GM12878 (cell line): ENCODE data around the gene CEACAM1. TPM values are rescaled to one million over a fixed set of nuclear protein-coding genes. Genes with fewer than 3 reads are reported as not detected.
A peak's percentile ranks its signal among the peaks of the same experiment; 100 is the strongest.

Source experiments
- ATAC-seq: fragments of 200-7000 bp; cut with Tn5 transposase; 3 replicates; pipeline ENCODE4 v1.9.1; 2020; ENCODE audit warnings: mild to moderate bottlenecking, moderate library complexity
- BruUV-seq: library from RNA; stranded (reverse); fragments of 400-500 nt; replicated peaks from 2 replicates; lab custom pipeline; 2021; lab: Mats Ljungman, UMichigan
- CTCF ChIA-PET: fragments of 300-600 bp; sonication (Branson Sonifier 250); formaldehyde crosslinking; extraction: SDS; loops from one replicate; lab custom pipeline; 2021; ENCODE audit warnings: inconsistent platforms; lab: Yijun Ruan, JAX
- POLR2A ChIA-PET: fragments of 350-600 bp; formaldehyde crosslinking; extraction: SDS; loops from one replicate; lab custom pipeline; 2021; ENCODE audit warnings: inconsistent platforms; lab: Charles Lee
- RAD21 ChIA-PET: fragments of 300-600 bp; sonication (Branson Sonifier 250); formaldehyde crosslinking; loops from one replicate; lab custom pipeline; 2023; ENCODE audit warnings: antibody characterized with exemption; ENCODE audit not compliant: unreplicated experiment; lab: Charles Lee
- SMC1A ChIA-PET: fragments of 300-600 bp; sonication (Branson Sonifier 250); formaldehyde crosslinking; loops from one replicate; lab custom pipeline; 2023; ENCODE audit not compliant: unreplicated experiment, uncharacterized antibody; lab: Charles Lee
- DNase-seq: peaks from one replicate; pipeline ENCODE4 v3.0.0-alpha.2; 2011; ENCODE audit warnings: low read depth, low spot score
- FAIRE-seq: peaks from 3 replicates; lab custom pipeline; 2011; peaks lifted over from hg19 to GRCh38; lab: Jason Lieb, UNC
- H2AFZ ChIP-seq: 2 replicates; pipeline ENCODE4 v1.6.0; 2011; ENCODE audit warnings: low read depth, low read length, control low read depth; ENCODE audit not compliant: control insufficient read depth
- H3K27ac ChIP-seq: 2 replicates; pipeline ENCODE4 v1.5.1; 2011; ENCODE audit warnings: control low read depth; ENCODE audit not compliant: control insufficient read depth, insufficient read depth
- H3K27me3 ChIP-seq, 2 experiments: replicated peaks in 1 of 2; 2 replicates each; pipeline versions ENCODE4 v1.6.0 to v1.6.1; 2011; ENCODE audit warnings: low read length in 1 of 2; ENCODE audit not compliant: control insufficient read depth in 2 of 2, insufficient read depth in 2 of 2
- H3K36me3 ChIP-seq, 2 experiments: 2 replicates each; pipeline ENCODE4 v1.5.1; 2011; ENCODE audit warnings: low read length in 1 of 2; ENCODE audit not compliant: control insufficient read depth in 2 of 2, insufficient read depth in 2 of 2
- H3K4me1 ChIP-seq: 2 replicates; pipeline ENCODE4 v1.6.1; 2011; ENCODE audit warnings: mild to moderate bottlenecking, low read length, moderate library complexity, mixed read lengths; ENCODE audit not compliant: control insufficient read depth, insufficient read depth
- H3K4me2 ChIP-seq: 2 replicates; pipeline ENCODE4 v1.6.0; 2011; ENCODE audit warnings: control low read depth; ENCODE audit not compliant: control insufficient read depth, insufficient read depth
- H3K4me3 ChIP-seq: fragments of 200-600 bp; sonication (generic); 2 replicates; pipeline ENCODE4 v1.5.1; 2016
- H3K79me2 ChIP-seq: 2 replicates; pipeline ENCODE4 v1.6.0; 2011; ENCODE audit warnings: low read length; ENCODE audit not compliant: control insufficient read depth, insufficient read depth
- H3K9ac ChIP-seq: 2 replicates; pipeline ENCODE4 v1.8.0; 2011; ENCODE audit warnings: low read length, control low read depth, mixed read lengths; ENCODE audit not compliant: control insufficient read depth, insufficient read depth
- H3K9me3 ChIP-seq: replicated peaks from 3 replicates; pipeline ENCODE4 v1.5.1; 2011; ENCODE audit warnings: mild to moderate bottlenecking, low read length; ENCODE audit not compliant: control insufficient read depth, insufficient read depth
- H4K20me1 ChIP-seq: 2 replicates; pipeline ENCODE4 v1.6.0; 2011; ENCODE audit not compliant: control insufficient read depth, insufficient read depth
- BCL3 ChIP-seq: IDR thresholded peaks from 2 replicates; pipeline ENCODE4 v1.6.1; 2011; ENCODE audit warnings: borderline replicate concordance, low read depth, mild to moderate bottlenecking, moderate library complexity, low read length; ENCODE audit not compliant: insufficient read depth, poor library complexity, severe bottlenecking
- CEBPB ChIP-seq, 2 experiments: fragments of 150-350 bp in 1 of 2; IDR thresholded peaks; 2 replicates each; pipeline ENCODE4 v1.6.1; 2012 to 2014; ENCODE audit warnings: low read depth in 2 of 2, low read length in 2 of 2, borderline replicate concordance in 1 of 2, inconsistent platforms in 1 of 2
- LARP7 ChIP-seq: fragments of 450-650 bp; IDR thresholded peaks from 2 replicates; pipeline ENCODE4 v1.6.1; 2017; ENCODE audit warnings: mild to moderate bottlenecking
- MYC ChIP-seq: IDR thresholded peaks from 2 replicates; pipeline ENCODE4 v1.6.1; 2011; ENCODE audit warnings: mild to moderate bottlenecking, low read length, moderate library complexity, inconsistent platforms; ENCODE audit not compliant: insufficient read depth, insufficient replicate concordance, insufficient read length, severe bottlenecking
- PBX3 ChIP-seq: IDR thresholded peaks from 2 replicates; pipeline ENCODE4 v1.6.1; 2011; ENCODE audit warnings: mild to moderate bottlenecking, low read depth, low read length, moderate library complexity; ENCODE audit not compliant: insufficient replicate concordance
- PKNOX1 ChIP-seq: fragments of 450-650 bp; IDR thresholded peaks from 2 replicates; pipeline ENCODE4 v1.6.1; 2016; ENCODE audit warnings: mild to moderate bottlenecking
- REST ChIP-seq: IDR thresholded peaks from 2 replicates; pipeline ENCODE4 v1.6.1; 2012; ENCODE audit warnings: mild to moderate bottlenecking, low read depth, low read length
- SIN3A ChIP-seq: IDR thresholded peaks from 2 replicates; pipeline ENCODE4 v1.6.1; 2012; ENCODE audit warnings: low read depth, low read length, improper control_type of control experiment
- TCF12 ChIP-seq: IDR thresholded peaks from 2 replicates; pipeline ENCODE4 v1.6.1; 2011; ENCODE audit warnings: low read depth, mild to moderate bottlenecking, low read length
- TCF3 ChIP-seq: IDR thresholded peaks from 2 replicates; pipeline ENCODE4 v1.6.1; 2012; ENCODE audit warnings: low read depth, mild to moderate bottlenecking, low read length, borderline replicate concordance; ENCODE audit not compliant: insufficient read depth
- WGBS: methylation state at CpG from one replicate; pipeline ENCODE4 v1.1.6; 2016; ENCODE audit warnings: low lambda C conversion rate; ENCODE audit not compliant: insufficient replicate concordance, insufficient coverage; ENCODE audit errors: missing lambda C conversion rate; 5-methylcytosine and 5-hydroxymethylcytosine counted together
- in situ Hi-C: fragments of 300-500 bp; cut with MboI; formaldehyde crosslinking; loops from 9 replicates; pipeline ENCODE4 v1.14.3; 2018; ENCODE audit warnings: mixed read lengths
- intact Hi-C: fragments of 100-400 bp; cut with micrococcal nuclease; formaldehyde crosslinking; loops from one replicate; pipeline ENCODE4 v1.14.2; 2022; ENCODE audit not compliant: unreplicated experiment
- polyA plus RNA-seq, 11 experiments: library from polyadenylated mRNA; depleted of rRNA in 4 of 11; unstranded in 6 of 11; stranded (reverse) in 5 of 11; fragments of >200 nt; fragmentation: Nextera tagmentation in 4 of 11; fragmentation: Illumina TruSeq in 1 of 11; extraction: Ambion mirVana in 4 of 11; extraction: Trizol in 1 of 11; gene quantifications; 1 replicate in 1 of 11; 2 replicates in 10 of 11; pipeline versions ENCODE4 v1.2.1 to v1.2.3, GENCODE V29; 2011 to 2016; ENCODE audit warnings: inconsistent platforms in 2 of 11, missing spikeins in 2 of 11, low read depth in 1 of 11
- total RNA-seq, 4 experiments: library from RNA; depleted of rRNA in 3 of 4; stranded (reverse); fragments of >200 nt in 3 of 4; fragmentation: Illumina TruSeq in 1 of 4; extraction: Trizol in 1 of 4; gene quantifications; 2 replicates each; pipeline versions ENCODE4 v1.2.1 to v1.2.3, GENCODE V29; 2013 to 2021

Gene CEACAM1
- total and polyA plus RNA-seq, 10 of the 15 experiments (the other 5 are each of a cell fraction or from before 2014, with no cell fraction given), result 3.9 to 24.0 (median 6.5) TPM

- CTCF ChIA-PET, result interaction anchor here (0.6 to 2.6 kb wide), 7 partner anchors 15 to 93 kb away, joined by 3 to 23 read pairs (median 4); partner anchors contain the start of gene CEACAM1
Measured at GRCh38 chr19:42469311-42470235, 58.7 kb downstream of the CEACAM1 start.

More at GRCh38 chr19:42469311-42470235, 58.7 kb downstream of the CEACAM1 start:
- RAD21 ChIA-PET, result interaction anchor here (1.4 to 2.9 kb wide), 4 partner anchors 19 to 59 kb away, joined by 3 to 15 read pairs (median 5); partner anchors contain the start of gene CEACAM1
- H3K36me3 ChIP-seq, result no peaks in the 10 kb centered on the region
- no peak overlapping the region for H3K9ac ChIP-seq
- H3K4me2 ChIP-seq, result no peak overlapping the region
- 37% methylated on average over 7 of the region's 8 CpGs for WGBS
- no peak overlapping the region for H3K4me3 ChIP-seq
- ATAC-seq (no peak), FAIRE-seq (no peak), DNase-seq (no peak)
- intact Hi-C loops, result loop anchor here (5.0 kb wide), 1 partner anchor 43 kb away; no protein-coding TSS in a partner anchor
- H3K27me3 ChIP-seq, result no peaks in the 10 kb centered on the region
- no peaks in the 10 kb centered on the region for H3K9me3 ChIP-seq
- no TSS peak for BruUV-seq
- no peaks in the 10 kb centered on the region for H3K79me2 ChIP-seq
- SMC1A ChIA-PET, result interaction anchor here (0.6 to 1.5 kb wide), 6 partner anchors 22 to 207 kb away, joined by 3 to 5 read pairs (median 3); partner anchors contain the start of gene CEACAM1
- no peaks in the 10 kb centered on the region for H4K20me1 ChIP-seq
- POLR2A ChIA-PET, result interaction anchor here (0.7 to 1.3 kb wide), 3 partner anchors 29 to 60 kb away, joined by 3 to 4 read pairs (median 3); no protein-coding TSS in a partner anchor
- no peak overlapping the region for H3K27ac ChIP-seq
- peaks cover 30% of the 10 kb centered on the region for H3K4me1 ChIP-seq
- in situ Hi-C loops, result no loop called here
- TF ChIP-seq BCL3 (no peak), PKNOX1 (peak; percentile 51; the same call in 1 of the 2 replicates), MYC (no peak), PBX3 (no peak), REST (no peak), CEBPB (IDR thresholded peaks at IDR 0.05; ENCODE audit: borderline replicate concordance in 1 of 2, low read depth in 2 of 2, low read length in 2 of 2) (no peak), LARP7 (no peak), TCF12 (0 out of 2 replicates have a peak, but pooled peaks have one; percentile 20), SIN3A (no peak), TCF3 (0 out of 2 replicates have a peak, but pooled peaks have one; percentile 28)
- no peak overlapping the region for H2AFZ ChIP-seq
